Endometrial microvascular endothelial cells (primary cell): Measurements from ENCODE around the gene DIS3L2. TPM values are rescaled to one million over a fixed set of nuclear protein-coding genes. Genes with fewer than 3 reads are reported as not detected.
"Not testable (repeated sequence)": the region's sequence is repeated elsewhere in the genome, so short reads cannot be mapped to it uniquely, and the experiment has no call there.

Experiments used
- in situ Hi-C: cut with HindIII; loops from 2 replicates; pipeline ENCODE4 v1.10.0; 2017; ENCODE audit warnings: low sequenced_read_pairs, low pct_unique_long_range_greater_than_20kb; ENCODE audit errors: inconsistent ontology term
- total RNA-seq: library from RNA; depleted of rRNA; stranded (reverse); fragments of >200 nt; gene quantifications from one replicate; pipeline ENCODE4 v1.2.3, GENCODE V29; 2015; ENCODE audit errors: inconsistent ontology term

DIS3L2 gene
- total RNA-seq, 1 donor from 2014 or later, result 25.8 TPM

- in situ Hi-C loops, result no loop called here
Measured at GRCh38 chr2:232328516-232329460, 367.3 kb downstream of the DIS3L2 start.

GRCh38 chr2:232329716-232330067 lies 368.2 kb downstream of the DIS3L2 start:
- in situ Hi-C loops, result no loop called here

- in situ Hi-C loops, result no loop called here
Measured at GRCh38 chr2:232330068-232330999, 368.8 kb downstream of the DIS3L2 start.

GRCh38 chr2:232331061-232331460 lies 369.5 kb downstream of the DIS3L2 start:
- in situ Hi-C loops, result not testable (repeated sequence)

- in situ Hi-C loops, result not testable (repeated sequence)
Measured at GRCh38 chr2:232331641-232332040, 370.1 kb downstream of the DIS3L2 start.

GRCh38 chr2:232332244-232332939 lies 370.9 kb downstream of the DIS3L2 start:
- in situ Hi-C loops, result not testable (repeated sequence)

GRCh38 chr2:232332940-232333259 lies 371.4 kb downstream of the DIS3L2 start:
- in situ Hi-C loops, result no loop called here

- in situ Hi-C loops, result no loop called here
Measured at GRCh38 chr2:232333361-232334135, 372.0 kb downstream of the DIS3L2 start.

GRCh38 chr2:232334136-232334884 lies 372.8 kb downstream of the DIS3L2 start:
- in situ Hi-C loops, result not testable (repeated sequence)

- in situ Hi-C loops, result not testable (repeated sequence)
Measured at GRCh38 chr2:232334885-232335205, 373.3 kb downstream of the DIS3L2 start.

GRCh38 chr2:232335206-232335858 lies 373.8 kb downstream of the DIS3L2 start:
- in situ Hi-C loops, result not testable (repeated sequence)

GRCh38 chr2:232335859-232336215 lies 374.3 kb downstream of the DIS3L2 start:
- in situ Hi-C loops, result no loop called here

GRCh38 chr2:232336241-232336736 lies 374.8 kb downstream of the DIS3L2 start:
- in situ Hi-C loops, result no loop called here

GRCh38 chr2:232336981-232337720 lies 375.6 kb downstream of the DIS3L2 start:
- in situ Hi-C loops, result no loop called here

- in situ Hi-C loops, result not testable (repeated sequence)
Measured at GRCh38 chr2:232338094-232338758, 376.7 kb downstream of the DIS3L2 start.

GRCh38 chr2:232338759-232339106 lies 377.2 kb downstream of the DIS3L2 start:
- in situ Hi-C loops, result no loop called here
